GM12801 (cell line): ENCODE data around the gene CCIN.

ENCODE experiments used
- TF ChIP-seq, protein P1 (sequence below): IDR thresholded peaks from one replicate; pipeline ENCODE4 v1.5.1; 2011; ENCODE audit warnings: control low read depth; ENCODE audit not compliant: insufficient read length; ENCODE audit errors: extremely low read depth

CCIN gene

DNA sequence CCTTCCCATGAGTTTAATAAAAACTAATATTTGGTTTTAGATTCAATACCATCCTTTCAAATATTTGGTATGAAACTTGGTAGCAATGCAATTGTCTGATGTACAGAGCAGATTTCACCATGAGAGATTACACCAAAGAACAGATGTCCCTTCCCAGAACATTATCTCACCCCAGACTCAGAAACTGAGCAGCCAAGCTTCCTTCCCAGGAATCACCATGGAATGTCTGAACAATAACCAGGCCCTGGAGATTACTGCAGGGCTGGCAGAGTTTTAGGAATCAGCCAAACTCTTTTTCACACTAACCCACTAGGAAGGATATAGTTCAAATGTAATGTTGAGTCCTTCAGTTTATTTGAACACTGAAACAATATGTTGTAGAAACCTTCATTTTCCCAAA, 45.4 kb downstream of the CCIN start:
- TF ChIP-seq, protein P1, sequence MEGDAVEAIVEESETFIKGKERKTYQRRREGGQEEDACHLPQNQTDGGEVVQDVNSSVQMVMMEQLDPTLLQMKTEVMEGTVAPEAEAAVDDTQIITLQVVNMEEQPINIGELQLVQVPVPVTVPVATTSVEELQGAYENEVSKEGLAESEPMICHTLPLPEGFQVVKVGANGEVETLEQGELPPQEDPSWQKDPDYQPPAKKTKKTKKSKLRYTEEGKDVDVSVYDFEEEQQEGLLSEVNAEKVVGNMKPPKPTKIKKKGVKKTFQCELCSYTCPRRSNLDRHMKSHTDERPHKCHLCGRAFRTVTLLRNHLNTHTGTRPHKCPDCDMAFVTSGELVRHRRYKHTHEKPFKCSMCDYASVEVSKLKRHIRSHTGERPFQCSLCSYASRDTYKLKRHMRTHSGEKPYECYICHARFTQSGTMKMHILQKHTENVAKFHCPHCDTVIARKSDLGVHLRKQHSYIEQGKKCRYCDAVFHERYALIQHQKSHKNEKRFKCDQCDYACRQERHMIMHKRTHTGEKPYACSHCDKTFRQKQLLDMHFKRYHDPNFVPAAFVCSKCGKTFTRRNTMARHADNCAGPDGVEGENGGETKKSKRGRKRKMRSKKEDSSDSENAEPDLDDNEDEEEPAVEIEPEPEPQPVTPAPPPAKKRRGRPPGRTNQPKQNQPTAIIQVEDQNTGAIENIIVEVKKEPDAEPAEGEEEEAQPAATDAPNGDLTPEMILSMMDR = no peak

DNA sequence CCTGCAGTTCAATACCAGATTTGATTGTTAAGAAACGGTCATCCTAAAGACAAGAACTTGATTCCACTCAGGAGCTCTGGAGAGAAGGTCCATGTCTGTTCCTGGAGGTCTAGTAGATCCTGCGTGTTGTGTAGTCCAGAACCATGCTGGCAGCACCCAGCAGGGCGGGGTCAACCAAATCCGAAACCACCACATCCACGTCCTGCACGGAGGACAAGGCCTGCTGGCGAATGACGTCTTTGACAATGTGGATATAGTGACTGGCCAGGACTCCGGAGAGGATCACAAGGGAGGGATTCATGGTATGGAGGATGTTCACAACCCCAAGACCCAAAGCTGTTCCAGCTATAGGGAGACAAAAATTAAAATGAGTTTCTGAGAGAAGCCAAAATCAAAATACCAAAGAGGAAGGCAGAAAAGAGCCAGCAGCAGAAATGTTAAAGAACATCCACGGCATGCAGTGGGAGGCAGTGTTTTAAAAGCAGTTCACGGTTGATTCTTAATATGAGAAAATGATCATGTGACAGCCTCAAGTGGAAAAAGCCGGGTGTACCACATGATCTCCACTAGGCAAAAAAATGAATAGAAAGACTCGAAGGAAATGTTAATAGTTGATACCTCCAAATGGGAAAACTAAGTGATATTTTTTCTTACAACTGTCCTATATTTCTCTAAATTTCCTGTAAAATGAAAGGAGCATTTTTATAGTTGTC, 48.2 kb downstream of the CCIN start:
- TF ChIP-seq, protein P1 = no peak

DNA sequence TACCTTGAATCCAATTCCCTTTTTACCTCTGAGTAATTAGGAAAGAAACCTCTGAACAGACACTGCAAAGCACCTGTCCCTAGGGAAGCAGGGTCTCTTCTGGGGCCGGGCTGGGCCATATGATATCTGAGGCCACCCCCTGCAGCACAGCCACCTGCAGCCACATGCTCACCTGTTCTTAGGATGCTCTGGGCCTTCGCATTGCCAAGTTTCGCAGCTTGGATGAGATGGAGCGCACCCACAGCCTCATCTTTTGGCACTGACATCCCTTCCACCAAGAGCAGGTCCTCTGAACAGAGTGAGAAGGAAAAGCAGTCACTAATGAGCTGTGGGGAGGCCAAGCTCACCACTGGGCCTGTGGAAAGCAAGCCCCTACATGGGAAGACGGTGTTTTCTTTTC, 48.8 kb downstream of the CCIN start:
- TF ChIP-seq, protein P1 = no peak

DNA sequence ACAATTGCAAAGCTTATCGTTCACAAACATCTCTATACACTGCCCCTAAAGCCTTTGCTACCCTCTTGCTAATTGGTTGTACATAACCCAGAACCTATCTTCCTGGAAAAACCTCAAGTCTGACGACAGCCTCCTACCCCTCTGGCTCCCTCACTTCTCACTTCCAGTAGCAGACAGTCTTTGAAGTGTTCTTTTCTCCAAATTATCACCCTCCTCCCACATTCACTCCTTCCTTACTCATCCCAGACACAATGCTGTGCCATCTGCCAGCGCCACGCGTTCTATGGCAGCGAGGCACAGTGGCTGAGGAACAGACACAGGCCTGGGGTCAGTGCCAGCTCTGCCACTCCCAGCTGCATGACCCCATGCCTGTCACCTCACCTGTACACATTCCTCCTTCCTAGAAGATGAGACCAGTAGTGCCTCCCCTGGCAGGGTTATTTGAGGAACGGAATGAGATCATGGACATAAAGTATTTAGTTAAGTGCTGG, 49.3 kb downstream of the CCIN start:
- TF ChIP-seq, protein P1 = no peak
